Measurements from ENCODE around the gene PEX7.

DNA sequence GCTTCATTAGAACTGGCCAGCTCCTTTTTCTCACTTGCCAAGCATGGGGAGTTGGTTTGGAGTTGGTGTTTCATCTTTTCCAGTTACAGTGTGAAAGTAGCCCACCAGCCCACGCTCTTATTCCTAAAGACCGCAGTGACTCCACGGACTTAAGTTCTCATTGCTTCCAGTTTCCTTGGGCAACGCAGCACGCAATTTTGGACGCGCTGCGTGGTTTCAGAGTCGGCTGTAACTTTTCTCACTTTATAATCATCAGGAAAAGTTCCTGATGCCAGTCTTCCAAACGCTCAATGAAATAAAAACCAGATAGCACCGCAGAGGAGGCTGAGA, 381 bp upstream of the PEX7 start:
- TF ChIP-seq, protein P1, sequence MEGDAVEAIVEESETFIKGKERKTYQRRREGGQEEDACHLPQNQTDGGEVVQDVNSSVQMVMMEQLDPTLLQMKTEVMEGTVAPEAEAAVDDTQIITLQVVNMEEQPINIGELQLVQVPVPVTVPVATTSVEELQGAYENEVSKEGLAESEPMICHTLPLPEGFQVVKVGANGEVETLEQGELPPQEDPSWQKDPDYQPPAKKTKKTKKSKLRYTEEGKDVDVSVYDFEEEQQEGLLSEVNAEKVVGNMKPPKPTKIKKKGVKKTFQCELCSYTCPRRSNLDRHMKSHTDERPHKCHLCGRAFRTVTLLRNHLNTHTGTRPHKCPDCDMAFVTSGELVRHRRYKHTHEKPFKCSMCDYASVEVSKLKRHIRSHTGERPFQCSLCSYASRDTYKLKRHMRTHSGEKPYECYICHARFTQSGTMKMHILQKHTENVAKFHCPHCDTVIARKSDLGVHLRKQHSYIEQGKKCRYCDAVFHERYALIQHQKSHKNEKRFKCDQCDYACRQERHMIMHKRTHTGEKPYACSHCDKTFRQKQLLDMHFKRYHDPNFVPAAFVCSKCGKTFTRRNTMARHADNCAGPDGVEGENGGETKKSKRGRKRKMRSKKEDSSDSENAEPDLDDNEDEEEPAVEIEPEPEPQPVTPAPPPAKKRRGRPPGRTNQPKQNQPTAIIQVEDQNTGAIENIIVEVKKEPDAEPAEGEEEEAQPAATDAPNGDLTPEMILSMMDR (conservative IDR thresholded peaks at IDR 0.05) = no peak
- no peak for TF ChIP-seq ZFX (IDR thresholded peaks at IDR 0.05)

Data from C4-2B (cell line).